ENCODE measurements around the gene C16orf89. TPM values are rescaled to one million over a fixed set of nuclear protein-coding genes. Genes with fewer than 3 reads are reported as not detected.
A peak's percentile ranks its signal among the peaks of the same experiment; 100 is the strongest.

The C16orf89 gene
- polyA plus RNA-seq, 1 of the 3 experiments (the other 2 are of a cell fraction), result not detected

- Histone ChIP-seq H3K79me2 (ENCODE audit: insufficient read depth) (peaks cover 23% of the 10 kb centered on the region; the same call in 1 of the 2 replicates), H3K4me3 (ENCODE audit: low read depth in 2 of 2, low read length in 1 of 2) (no peak overlapping the region), H3K4me1 (ENCODE audit: control insufficient read depth in 1 of 2, insufficient read depth in 2 of 2, low read depth in 1 of 2, low read length in 1 of 2) (peaks cover 4 to 6% of the 10 kb centered on the region in 2 experiments; a peak in 1 of 4 replicates), H3K27me3 (ENCODE audit: insufficient read depth) (no peaks in the 10 kb centered on the region), H3K9ac (no peak overlapping the region), H3K27ac (ENCODE audit: low read depth in 2 of 2, low read length in 1 of 2) (no peak overlapping the region), H3K36me3 (replicated peaks in 1 of 2; ENCODE audit: control insufficient read depth in 1 of 2, insufficient read depth in 2 of 2, low read length in 1 of 2) (peaks cover 0 to 14% of the 10 kb centered on the region in 2 experiments), H3K9me3 (no peaks in the 10 kb centered on the region), H4K20me1 (ENCODE audit: insufficient read depth) (no peaks in the 10 kb centered on the region), H3K9me2 (no peaks in the 10 kb centered on the region), H3F3A (replicated peaks; ENCODE audit: insufficient read depth) (no peaks in the 10 kb centered on the region), H2AFZ (ENCODE audit: low read depth) (no peak overlapping the region), H3K4me2 (no peak overlapping the region)
- ChIA-PET POLR2A (no interaction called here), CTCF (interaction anchor here (1.2 to 1.5 kb wide), 2 partner anchors 11 to 15 kb away, joined by 4 to 5 read pairs; no protein-coding TSS in a partner anchor)
- no peak for DNase-seq
- WGBS (ENCODE audit: low lambda C conversion rate), result 94% methylated on average over 2 of the region's 2 CpGs
- no peak for TF ChIP-seq TAF1 (IDR thresholded peaks at IDR 0.05; ENCODE audit: borderline replicate concordance, low read depth, low read length)
- no peak for TF ChIP-seq SIN3A (IDR thresholded peaks at IDR 0.05; ENCODE audit: borderline replicate concordance, low read depth, low read length)
- no peak for TF ChIP-seq TCF12 (IDR thresholded peaks at IDR 0.05)
- TF ChIP-seq RAD21 (IDR thresholded peaks at IDR 0.05; ENCODE audit: low read length), result no peak
- no peak for TF ChIP-seq GATA2 (CRISPR knock-in tag; IDR thresholded peaks at IDR 0.05)
Measured at GRCh38 chr16:5073279-5073629, 7.5 kb upstream of the C16orf89 start.

- Histone ChIP-seq H3K36me3 (replicated peaks in 1 of 2; ENCODE audit: control insufficient read depth in 1 of 2, insufficient read depth in 2 of 2, low read length in 1 of 2) (peaks cover 0 to 14% of the 10 kb centered on the region in 2 experiments), H3K4me1 (ENCODE audit: control insufficient read depth in 1 of 2, insufficient read depth in 2 of 2, low read depth in 1 of 2, low read length in 1 of 2) (peaks cover 4 to 6% of the 10 kb centered on the region in 2 experiments; a peak in 1 of 4 replicates), H3K9me2 (no peaks in the 10 kb centered on the region), H4K20me1 (ENCODE audit: insufficient read depth) (no peaks in the 10 kb centered on the region), H3K27ac (ENCODE audit: low read depth in 2 of 2, low read length in 1 of 2) (peak overlapping the region; percentile 62 to 74; a peak in 3 of 4 replicates), H3K79me2 (ENCODE audit: insufficient read depth) (peaks cover 23% of the 10 kb centered on the region; the same call in 1 of the 2 replicates), H3K9me3 (no peaks in the 10 kb centered on the region), H2AFZ (ENCODE audit: low read depth) (peak overlapping the region; percentile 96), H3K9ac (peak overlapping the region; percentile 73), H3F3A (replicated peaks; ENCODE audit: insufficient read depth) (no peaks in the 10 kb centered on the region), H3K27me3 (ENCODE audit: insufficient read depth) (no peaks in the 10 kb centered on the region), H3K4me3 (ENCODE audit: low read depth in 2 of 2, low read length in 1 of 2) (peak overlapping the region; percentile 79 to 82), H3K4me2 (peak overlapping the region; percentile 80)
- CTCF ChIA-PET, result interaction anchor here (1.1 to 1.5 kb wide), 4 partner anchors 9 to 14 kb away, joined by 3 to 8 read pairs (median 4); no protein-coding TSS in a partner anchor
- POLR2A ChIA-PET, result interaction anchor here (0.9 kb wide), 1 partner anchor 16 kb away, joined by 3 read pairs; no protein-coding TSS in a partner anchor
- WGBS (ENCODE audit: low lambda C conversion rate), result 56% methylated on average over 11 of the region's 12 CpGs
- peak; percentile 8 for DNase-seq
- no peak for TF ChIP-seq REST (IDR thresholded peaks at IDR 0.05; ENCODE audit: low read depth, low read length)
- no peak for TF ChIP-seq RAD21 (IDR thresholded peaks at IDR 0.05; ENCODE audit: low read length)
- no peak for TF ChIP-seq RXRA (IDR thresholded peaks at IDR 0.05; ENCODE audit: borderline replicate concordance, low read depth)
- TF ChIP-seq PBX3 (IDR thresholded peaks at IDR 0.05), result no peak
- no peak for TF ChIP-seq CHD2 (IDR thresholded peaks at IDR 0.05; ENCODE audit: low read length, partially characterized antibody)
- no peak for TF ChIP-seq SIN3A (IDR thresholded peaks at IDR 0.05; ENCODE audit: borderline replicate concordance, low read depth, low read length)
- no peak for TF ChIP-seq TAF1 (IDR thresholded peaks at IDR 0.05; ENCODE audit: borderline replicate concordance, low read depth, low read length)
- TF ChIP-seq IRF3 (IDR thresholded peaks at IDR 0.05; ENCODE audit: low read depth, low read length), result no peak
- no peak for TF ChIP-seq CTCF (IDR thresholded peaks at IDR 0.05)
- no peak for TF ChIP-seq MAX (IDR thresholded peaks at IDR 0.05; ENCODE audit: low read depth)
- no peak for TF ChIP-seq POLR2AphosphoS5 (IDR thresholded peaks at IDR 0.05; ENCODE audit: low read depth, low read length)
- no peak for TF ChIP-seq EZH2phosphoT487 (IDR thresholded peaks at IDR 0.05; ENCODE audit: borderline replicate concordance, low read depth)
Measured at GRCh38 chr16:5072334-5073278, 6.8 kb upstream of the C16orf89 start.

Data from SK-N-SH (cell line).